HG03139 (cell line): Measurements from ENCODE around the gene GRAP.
A peak's percentile ranks its signal among the peaks of the same experiment; 100 is the strongest.
"Not testable (repeated sequence)": the region's sequence is repeated elsewhere in the genome, so short reads cannot be mapped to it uniquely, and the experiment has no call there.

Source experiments
- ATAC-seq: cut with Tn5 transposase; IDR thresholded peaks from one replicate; pipeline ENCODE4 v1.9.1; 2021; ENCODE audit not compliant: unreplicated experiment

Gene GRAP

GRCh38 chr17:19043032-19043431 is 3.7 kb downstream of the GRAP start:
- ATAC-seq = not testable (repeated sequence)

- not testable (repeated sequence) for ATAC-seq
Observed at GRCh38 chr17:19042369-19042768, 4.4 kb downstream of the GRAP start.

- not testable (repeated sequence) for ATAC-seq
Observed at GRCh38 chr17:19041871-19042270, 4.9 kb downstream of the GRAP start.

GRCh38 chr17:19040350-19040749 is 6.4 kb downstream of the GRAP start:
- not testable (repeated sequence) for ATAC-seq

- not testable (repeated sequence) for ATAC-seq
Observed at GRCh38 chr17:19038730-19039129, 8.0 kb downstream of the GRAP start.

GRCh38 chr17:19038007-19038406 is 8.8 kb downstream of the GRAP start:
- not testable (repeated sequence) for ATAC-seq

GRCh38 chr17:19037547-19037946 is 9.2 kb downstream of the GRAP start:
- ATAC-seq = not testable (repeated sequence)

GRCh38 chr17:19036186-19036585 is 10.6 kb downstream of the GRAP start:
- not testable (repeated sequence) for ATAC-seq

- ATAC-seq = peak; percentile 40
Observed at GRCh38 chr17:19032377-19032988, 14.3 kb downstream of the GRAP start.

GRCh38 chr17:19031729-19032128 is 15.0 kb downstream of the GRAP start:
- ATAC-seq = not testable (repeated sequence)

- ATAC-seq = not testable (repeated sequence)
Observed at GRCh38 chr17:19030771-19031449, 15.8 kb downstream of the GRAP start.

GRCh38 chr17:19029740-19030139 is 17.0 kb downstream of the GRAP start:
- not testable (repeated sequence) for ATAC-seq

- not testable (repeated sequence) for ATAC-seq
Observed at GRCh38 chr17:19028671-19029070, 18.1 kb downstream of the GRAP start.

GRCh38 chr17:19024101-19025078 is 22.4 kb downstream of the GRAP start:
- ATAC-seq = no peak

GRCh38 chr17:19023209-19023999 is 23.4 kb downstream of the GRAP start:
- ATAC-seq = no peak

GRCh38 chr17:19022747-19023146 is 24.0 kb downstream of the GRAP start:
- no peak for ATAC-seq

- no peak for ATAC-seq
Observed at GRCh38 chr17:19022128-19022527, 24.6 kb downstream of the GRAP start.

- no peak for ATAC-seq
Observed at GRCh38 chr17:19021622-19022083, 25.1 kb downstream of the GRAP start.

GRCh38 chr17:19021011-19021621 is 25.6 kb downstream of the GRAP start:
- not testable (repeated sequence) for ATAC-seq

- no peak for ATAC-seq
Observed at GRCh38 chr17:19020016-19020415, 26.7 kb downstream of the GRAP start.
